Common myeloid progenitor, CD34-positive (primary cell): ENCODE measurements around the gene MFNG.

ENCODE experiments used
- CTCF ChIA-PET: fragments of 350-600 bp; sonication (Branson Sonifier 250); formaldehyde crosslinking; loops from one replicate; lab custom pipeline; 2021; ENCODE audit warnings: antibody characterized with exemption; lab: Charles Lee
- POLR2A ChIA-PET: fragments of 350-600 bp; sonication (Branson Sonifier 250); formaldehyde crosslinking; loops from one replicate; lab custom pipeline; 2021; ENCODE audit warnings: antibody characterized with exemption; lab: Charles Lee
- DNase-seq, 3 donors: peaks; one replicate each; pipeline versions ENCODE4 v3.0.0 to v3.0.0-alpha.2; 2013
- H3K27ac ChIP-seq, 2 experiments: 1 replicate in 1 of 2; 2 replicates in 1 of 2; pipeline ENCODE4 v1.7.0; 2013; ENCODE audit warnings: inconsistent platforms in 2 of 2, low read length in 2 of 2, mild to moderate bottlenecking in 2 of 2, low read depth in 1 of 2, moderate library complexity in 1 of 2; ENCODE audit not compliant: severe bottlenecking in 2 of 2, insufficient read depth in 1 of 2, poor library complexity in 1 of 2
- H3K27me3 ChIP-seq, 5 experiments: replicated peaks in 2 of 5; 1 replicate in 3 of 5; 2 replicates in 2 of 5; pipeline versions ENCODE4 v1.6.1 to v1.7.0; 2013; ENCODE audit warnings: low read length in 4 of 5, mild to moderate bottlenecking in 2 of 5, moderate library complexity in 2 of 5, inconsistent platforms in 1 of 5; ENCODE audit not compliant: insufficient read depth in 5 of 5, control insufficient read depth in 4 of 5
- H3K36me3 ChIP-seq, 4 experiments: 1 replicate in 2 of 4; 2 replicates in 2 of 4; pipeline versions ENCODE4 v1.6.1 to v1.7.0; 2013; ENCODE audit warnings: low read length in 3 of 4, control low read depth in 1 of 4, mild to moderate bottlenecking in 1 of 4; ENCODE audit not compliant: control insufficient read depth in 4 of 4, insufficient read depth in 4 of 4
- H3K4me1 ChIP-seq, 4 experiments: 1 replicate in 3 of 4; 2 replicates in 1 of 4; pipeline versions ENCODE4 v1.6.1 to v1.7.1; 2013; ENCODE audit warnings: low read length in 3 of 4, mild to moderate bottlenecking in 3 of 4, control low read depth in 1 of 4, inconsistent platforms in 1 of 4, moderate library complexity in 1 of 4; ENCODE audit not compliant: control insufficient read depth in 4 of 4, insufficient read depth in 4 of 4; ENCODE audit errors: control extremely low read depth in 1 of 4
- H3K4me3 ChIP-seq, 7 experiments: 1 replicate in 4 of 7; 2 replicates in 3 of 7; pipeline versions ENCODE4 v1.5.1 to v1.7.0; 2013; ENCODE audit warnings: mild to moderate bottlenecking in 7 of 7, low read length in 6 of 7, moderate library complexity in 6 of 7, inconsistent platforms in 2 of 7, low read depth in 2 of 7, control low read depth in 1 of 7; ENCODE audit not compliant: insufficient read depth in 4 of 7, control insufficient read depth in 1 of 7; ENCODE audit errors: extremely low read depth in 1 of 7
- H3K9me3 ChIP-seq, 5 experiments: 1 replicate in 4 of 5; 2 replicates in 1 of 5; pipeline versions ENCODE4 v1.6.1 to v1.7.1; 2013; ENCODE audit warnings: low read length in 4 of 5, mild to moderate bottlenecking in 2 of 5, inconsistent platforms in 1 of 5, low read depth in 1 of 5, moderate library complexity in 1 of 5; ENCODE audit not compliant: control insufficient read depth in 4 of 5, insufficient read depth in 2 of 5; ENCODE audit errors: control extremely low read depth in 1 of 5
- WGBS: methylation state at CpG from one replicate; pipeline ENCODE4 v1.1.5; 2013; ENCODE audit not compliant: insufficient coverage; 5-methylcytosine and 5-hydroxymethylcytosine counted together

MFNG gene

GRCh38 chr22:37514526-37515051 lies 28.4 kb upstream of the MFNG start:
- no peak for DNase-seq
- Histone ChIP-seq H3K27ac (no peak overlapping the region), H3K27me3 (peaks cover 0 to 19% (median 6%) of the 10 kb centered on the region in 5 experiments), H3K9me3 (no peaks in the 10 kb centered on the region), H3K4me1 (peaks cover 0 to 24% (median 11%) of the 10 kb centered on the region in 4 experiments), H3K4me3 (no peak overlapping the region), H3K36me3 (no peaks in the 10 kb centered on the region)
- CTCF ChIA-PET, result no interaction called here
- POLR2A ChIA-PET, result no interaction called here
- WGBS, result 96% methylated on average over 9 of the region's 15 CpGs

- ChIA-PET POLR2A (interaction anchor here (0.6 kb wide), 1 partner anchor 192 kb away, joined by 7 read pairs; no protein-coding TSS in a partner anchor), CTCF (interaction anchor here (1.1 to 8.8 kb wide), 2 partner anchors 15 to 81 kb away, joined by 3 to 66 read pairs; no protein-coding TSS in a partner anchor)
- DNase-seq, result no peak
- Histone ChIP-seq H3K9me3 (no peaks in the 10 kb centered on the region), H3K4me1 (peaks cover 0 to 14% (median 0%) of the 10 kb centered on the region in 4 experiments), H3K27me3 (no peaks in the 10 kb centered on the region), H3K27ac (no peak overlapping the region), H3K36me3 (no peaks in the 10 kb centered on the region), H3K4me3 (no peak overlapping the region)
- 100% methylated on average over 1 of the region's 6 CpGs for WGBS
Measured at GRCh38 chr22:37511395-37512104, 25.4 kb upstream of the MFNG start.

GRCh38 chr22:37510091-37510490 lies 23.9 kb upstream of the MFNG start:
- no peak overlapping the region for H3K4me3 ChIP-seq
- H3K27ac ChIP-seq, result no peak overlapping the region
- H3K27me3 ChIP-seq, result no peaks in the 10 kb centered on the region
- POLR2A ChIA-PET, result no interaction called here
- DNase-seq, result no peak
- H3K4me1 ChIP-seq, result peaks cover 0 to 14% (median 0%) of the 10 kb centered on the region in 4 experiments
- H3K36me3 ChIP-seq, result no peaks in the 10 kb centered on the region
- WGBS, result 92% methylated on average over 10 of the region's 10 CpGs
- CTCF ChIA-PET, result interaction anchor here (0.9 to 8.8 kb wide), 3 partner anchors 14 to 17 kb away, joined by 3 to 66 read pairs (median 4); no protein-coding TSS in a partner anchor
- no peaks in the 10 kb centered on the region for H3K9me3 ChIP-seq

- ChIA-PET POLR2A (interaction anchor here (0.8 kb wide), 1 partner anchor 9 kb away, joined by 3 read pairs; no protein-coding TSS in a partner anchor), CTCF (interaction anchor here (1.4 to 8.8 kb wide), 2 partner anchors 13 to 14 kb away, joined by 4 to 66 read pairs; no protein-coding TSS in a partner anchor)
- H3K4me3 ChIP-seq, result no peak overlapping the region
- H3K27ac ChIP-seq, result no peak overlapping the region
- no peaks in the 10 kb centered on the region for H3K27me3 ChIP-seq
- no peaks in the 10 kb centered on the region for H3K9me3 ChIP-seq
- 100% methylated on average over 3 of the region's 10 CpGs for WGBS
- no peak for DNase-seq
- H3K36me3 ChIP-seq, result no peaks in the 10 kb centered on the region
- peaks cover 0 to 14% (median 0%) of the 10 kb centered on the region in 4 experiments for H3K4me1 ChIP-seq
Measured at GRCh38 chr22:37509059-37509860, 23.1 kb upstream of the MFNG start.

GRCh38 chr22:37508431-37508992 lies 22.3 kb upstream of the MFNG start:
- Histone ChIP-seq H3K4me1 (peaks cover 0 to 12% (median 0%) of the 10 kb centered on the region in 4 experiments), H3K27ac (no peak overlapping the region), H3K4me3 (no peak overlapping the region), H3K9me3 (no peaks in the 10 kb centered on the region), H3K27me3 (no peaks in the 10 kb centered on the region), H3K36me3 (no peaks in the 10 kb centered on the region)
- whole genome bisulfite sequencing, result 95% methylated on average over 18 of the region's 22 CpGs
- POLR2A ChIA-PET, result interaction anchor here (0.8 kb wide), 1 partner anchor 10 kb away, joined by 3 read pairs; no protein-coding TSS in a partner anchor
- DNase-seq, result no peak
- CTCF ChIA-PET, result interaction anchor here (1.4 to 8.8 kb wide), 2 partner anchors 12 to 15 kb away, joined by 4 to 66 read pairs; no protein-coding TSS in a partner anchor

GRCh38 chr22:37507731-37508130 lies 21.5 kb upstream of the MFNG start:
- H3K27me3 ChIP-seq, result no peaks in the 10 kb centered on the region
- no peak overlapping the region for H3K4me3 ChIP-seq
- POLR2A ChIA-PET, result no interaction called here
- no peaks in the 10 kb centered on the region for H3K36me3 ChIP-seq
- WGBS, result 99% methylated on average over 10 of the region's 10 CpGs
- H3K9me3 ChIP-seq, result no peaks in the 10 kb centered on the region
- H3K27ac ChIP-seq, result no peak overlapping the region
- H3K4me1 ChIP-seq, result peaks cover 0 to 8% (median 0%) of the 10 kb centered on the region in 4 experiments
- CTCF ChIA-PET, result interaction anchor here (1.3 to 8.8 kb wide), 3 partner anchors 11 to 85 kb away, joined by 4 to 66 read pairs (median 4); partner anchors contain the start of gene CARD10
- DNase-seq, result no peak
